GM21529 (cell line): Measurements from ENCODE around the gene SH3PXD2A.

Experiments used
- ATAC-seq: cut with Tn5 transposase; IDR thresholded peaks from one replicate; pipeline ENCODE4 v1.9.1; 2021; ENCODE audit not compliant: unreplicated experiment

SH3PXD2A gene

DNA sequence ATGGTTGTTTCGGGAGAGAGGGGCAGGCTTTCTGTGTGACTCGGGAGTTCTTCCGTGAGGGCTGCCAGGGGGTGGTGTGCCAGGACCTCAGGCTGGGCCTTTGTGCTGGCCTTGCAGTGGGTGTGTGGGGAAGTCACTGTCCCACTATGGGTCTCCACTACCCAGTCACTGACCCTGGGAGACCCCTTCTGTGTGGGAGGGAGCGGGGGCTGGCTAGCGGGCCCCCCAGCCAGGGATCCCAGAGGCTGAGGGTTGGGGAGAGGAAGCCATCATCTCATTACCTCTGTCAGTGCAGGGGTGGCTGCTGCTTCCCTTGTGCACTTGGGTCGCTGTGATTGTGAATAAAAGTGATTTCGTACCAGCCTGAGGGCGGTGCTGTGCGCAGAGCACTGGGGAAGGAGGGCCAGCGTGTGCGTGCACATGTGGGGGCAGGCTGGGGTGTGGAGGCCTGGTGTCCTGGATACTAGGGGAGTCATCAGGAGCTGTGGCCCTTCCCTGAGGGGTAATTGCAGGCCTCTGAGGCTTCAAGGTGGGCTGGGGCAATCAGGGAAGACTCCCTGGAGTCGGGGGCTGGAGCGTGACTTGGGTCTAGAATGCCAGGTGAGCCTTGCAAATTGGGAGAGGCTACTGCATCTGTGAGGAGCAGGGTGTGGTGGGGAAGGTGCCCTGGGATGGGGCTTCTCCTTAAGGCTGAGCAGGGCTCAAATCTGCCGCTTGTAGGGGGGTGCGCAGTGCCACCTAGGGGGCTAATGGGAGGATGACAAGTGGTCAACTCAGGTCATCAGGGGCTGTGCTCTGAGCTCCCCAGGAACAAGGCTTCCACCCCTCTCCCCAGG, 263.0 kb downstream of the SH3PXD2A start:
- peak; percentile 77 for ATAC-seq

DNA sequence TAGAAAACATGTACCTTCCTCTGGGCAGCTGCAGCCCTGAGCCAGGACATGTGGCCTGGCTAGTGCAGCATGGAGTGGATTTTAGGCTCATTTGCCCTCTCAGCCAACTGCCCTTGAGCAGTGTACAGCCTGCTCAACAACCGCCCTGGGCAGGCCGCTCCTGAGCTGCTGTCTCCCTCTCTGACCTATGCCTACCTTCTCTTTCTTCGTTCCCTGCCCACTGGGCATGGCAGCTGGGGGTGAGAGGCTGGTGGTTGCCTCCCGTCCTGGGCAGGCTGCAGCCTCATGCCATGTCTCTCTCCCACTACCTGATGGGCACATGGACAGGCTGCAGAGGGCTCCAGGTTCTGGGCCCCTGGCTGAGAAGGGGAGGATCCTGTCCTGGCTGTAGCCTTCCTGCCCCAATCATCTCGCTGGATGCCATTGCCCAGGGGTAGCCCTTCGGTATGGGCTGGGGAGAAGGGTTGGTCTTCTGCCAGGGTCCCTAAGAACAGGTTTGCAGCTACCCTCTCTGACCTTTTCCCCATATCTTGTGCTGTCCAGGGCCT, 264.6 kb downstream of the SH3PXD2A start:
- ATAC-seq, result no peak

GRCh38 chr10:103590060-103590459, 265.3 kb downstream of the SH3PXD2A start:
- no peak for ATAC-seq

GRCh38 chr10:103589074-103589630, 266.2 kb downstream of the SH3PXD2A start:
- ATAC-seq, result no peak

- ATAC-seq, result no peak
These were observed 268.3 kb downstream of the SH3PXD2A start for GRCh38 chr10:103587073-103587472.

GRCh38 chr10:103585011-103585405, 270.4 kb downstream of the SH3PXD2A start:
- no peak for ATAC-seq

DNA sequence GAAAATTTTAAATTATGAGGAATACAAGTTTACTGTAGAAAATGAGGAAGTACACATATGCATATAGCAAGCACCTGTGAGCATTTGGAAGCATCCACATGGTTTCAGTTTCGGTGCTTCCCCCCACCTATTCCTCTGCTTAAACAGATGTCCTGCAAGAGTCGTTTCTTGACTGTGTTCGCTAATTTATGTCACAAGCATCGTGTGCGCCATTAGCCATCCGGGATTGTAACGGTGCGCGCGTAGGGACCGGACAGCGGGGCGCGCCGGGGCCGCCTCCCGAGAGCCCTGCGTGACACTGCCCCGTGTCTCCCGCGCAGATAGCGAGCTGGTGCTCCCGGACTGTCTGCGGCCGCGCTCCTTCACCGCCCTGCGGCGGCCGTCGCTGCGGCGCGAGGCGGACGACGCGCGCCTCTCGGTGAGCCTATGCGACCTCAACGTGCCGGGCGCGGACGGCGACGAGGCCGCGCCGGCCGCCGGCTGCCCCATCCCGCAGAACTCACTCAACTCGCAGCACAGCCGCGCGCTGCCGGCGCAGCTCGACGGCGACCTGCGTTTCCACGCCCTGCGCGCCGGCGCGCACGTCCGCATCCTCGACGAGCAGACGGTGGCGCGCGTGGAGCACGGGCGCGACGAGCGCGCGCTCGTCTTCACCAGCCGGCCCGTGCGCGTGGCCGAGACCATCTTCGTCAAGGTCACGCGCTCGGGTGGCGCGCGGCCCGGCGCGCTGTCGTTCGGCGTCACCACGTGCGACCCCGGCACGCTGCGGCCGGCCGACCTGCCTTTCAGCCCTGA, 271.0 kb downstream of the SH3PXD2A start:
- no peak for ATAC-seq

DNA sequence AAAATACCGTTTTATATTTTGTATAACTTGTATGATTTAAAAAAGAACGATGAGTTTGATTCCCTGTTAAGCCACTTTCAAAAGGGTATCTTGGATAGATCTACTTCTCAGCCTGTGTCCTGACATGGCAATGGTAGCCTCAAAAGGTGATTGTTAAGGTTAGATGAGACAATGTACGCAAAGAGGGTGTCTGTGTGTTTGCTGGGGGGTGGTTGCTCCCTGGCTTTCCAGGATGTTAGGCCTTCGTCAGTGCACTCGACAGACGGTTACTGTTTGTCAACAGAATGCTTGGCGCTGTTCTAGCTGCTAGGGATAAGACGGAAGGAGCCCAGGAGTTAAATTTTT, 271.5 kb downstream of the SH3PXD2A start:
- ATAC-seq, result no peak

- ATAC-seq, result no peak
These were observed 272.8 kb downstream of the SH3PXD2A start for GRCh38 chr10:103582331-103583123.

DNA sequence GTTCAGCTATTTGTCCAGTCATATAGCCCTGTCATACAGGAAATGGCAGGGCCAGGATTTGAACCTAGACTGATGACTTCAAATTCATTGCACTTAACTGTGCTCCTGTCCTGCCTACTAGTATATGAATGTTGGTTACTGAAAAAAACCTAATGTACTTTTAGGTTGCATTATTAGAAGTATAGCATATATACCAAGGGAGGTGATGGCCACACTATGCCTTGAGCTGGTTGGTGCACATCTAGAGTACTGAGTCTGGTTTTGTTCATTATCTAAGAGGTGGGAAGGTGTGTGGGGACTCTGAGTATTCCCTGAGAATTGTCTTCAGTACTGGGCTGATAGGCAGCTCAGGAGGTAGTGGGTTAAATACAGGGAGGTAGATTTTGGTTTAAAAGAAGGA, 273.9 kb downstream of the SH3PXD2A start:
- no peak for ATAC-seq

GRCh38 chr10:103580430-103580829, 274.9 kb downstream of the SH3PXD2A start:
- no peak for ATAC-seq

DNA sequence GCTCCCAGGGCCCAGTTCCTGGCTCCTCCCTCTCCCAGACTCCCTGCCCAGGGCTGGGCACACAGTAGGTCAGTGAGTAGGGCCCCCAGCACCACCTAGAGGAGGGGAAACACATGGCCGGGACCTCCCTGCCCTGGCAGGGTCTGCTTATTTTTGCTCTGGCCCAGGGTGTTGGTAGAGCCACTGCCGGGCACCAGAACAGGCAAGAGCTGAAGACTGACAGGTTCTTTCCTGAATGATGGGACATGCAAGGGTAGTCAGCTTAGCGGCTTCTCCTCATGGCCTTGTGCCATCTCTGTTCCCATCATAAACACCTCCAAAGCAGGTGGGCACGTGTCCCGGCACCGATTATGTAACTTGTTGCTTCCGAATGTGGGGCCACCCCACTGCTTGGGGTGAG, 275.4 kb downstream of the SH3PXD2A start:
- no peak for ATAC-seq

- no peak for ATAC-seq
These were observed 276.5 kb downstream of the SH3PXD2A start for GRCh38 chr10:103578782-103579382.

- ATAC-seq, result no peak
These were observed 278.5 kb downstream of the SH3PXD2A start for GRCh38 chr10:103576862-103577261.

- no peak for ATAC-seq
These were observed 279.3 kb downstream of the SH3PXD2A start for GRCh38 chr10:103576076-103576471.

DNA sequence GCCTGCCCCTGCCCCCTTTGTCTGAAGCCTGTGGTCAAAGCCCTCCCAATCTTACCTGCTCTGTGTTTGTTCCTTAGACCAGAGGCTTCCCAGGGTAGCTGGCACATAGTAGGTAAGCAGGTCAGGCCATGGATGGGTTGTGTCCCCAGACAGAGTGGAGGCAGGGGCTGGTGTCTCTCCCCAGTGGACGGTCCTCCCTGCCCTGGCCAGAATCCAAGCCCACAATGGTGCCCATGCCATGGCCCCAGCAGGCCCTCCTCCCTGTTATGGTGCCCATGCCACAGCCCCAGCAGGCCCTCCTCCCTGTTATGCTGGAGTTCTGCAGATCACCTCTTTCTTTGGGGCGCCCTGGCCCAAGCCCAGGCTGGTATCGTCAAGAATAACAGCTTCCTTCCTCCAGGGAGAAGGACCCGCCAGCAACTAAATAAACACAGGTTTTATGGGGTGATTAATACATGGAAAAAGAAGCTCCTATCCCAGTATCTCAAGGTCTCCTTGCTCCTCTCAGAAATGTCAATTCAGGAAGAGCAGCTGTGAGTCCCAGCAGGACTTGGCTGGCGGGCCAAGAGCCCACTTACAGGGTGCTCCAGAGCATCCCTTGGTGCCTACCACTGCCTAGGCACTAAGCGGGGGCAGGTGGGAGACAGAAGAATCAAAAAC, 279.8 kb downstream of the SH3PXD2A start:
- no peak for ATAC-seq

GRCh38 chr10:103574097-103575061, 281.0 kb downstream of the SH3PXD2A start:
- no peak for ATAC-seq

DNA sequence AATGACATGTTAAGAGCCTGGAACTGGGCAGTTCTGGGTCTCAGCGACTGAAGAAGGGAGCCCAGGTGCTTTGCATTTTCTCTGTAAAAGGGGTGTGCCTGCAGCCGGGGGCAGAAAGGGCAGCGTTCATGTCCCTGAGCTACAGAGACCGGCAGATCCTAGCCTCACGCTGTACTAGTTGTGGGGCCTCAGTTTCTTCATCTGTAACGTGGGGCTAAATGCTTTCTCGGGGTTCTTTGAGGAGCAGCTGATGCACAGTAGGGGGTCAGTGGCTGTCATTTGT, 282.2 kb downstream of the SH3PXD2A start:
- no peak for ATAC-seq
